Gastroesophageal sphincter (tissue), 4 donors: ENCODE data around the gene IRF6. TPM values are rescaled to one million over a fixed set of nuclear protein-coding genes. Genes with fewer than 3 reads are reported as not detected.

ENCODE experiments used
- ATAC-seq: fragments of 150-250 bp; one replicate; pipeline ENCODE4 v1.9.1; 2016; ENCODE audit warnings: mild to moderate bottlenecking, moderate library complexity
- H3K27ac ChIP-seq, 4 donors: fragments of 200-600 bp; sonication (generic) in 3 of 4; 1 replicate in 3 of 4; 2 replicates in 1 of 4; pipeline ENCODE4 v1.5.1; 2016 to 2019
- H3K27me3 ChIP-seq: fragments of 200-600 bp; sonication (generic); one replicate; pipeline ENCODE4 v1.5.1; 2019
- H3K36me3 ChIP-seq, 2 donors: fragments of 200-600 bp; sonication (generic); one replicate each; pipeline ENCODE4 v1.5.1; 2019; ENCODE audit warnings: control low read depth in 1 of 2
- H3K4me1 ChIP-seq, 3 donors: fragments of 200-600 bp; sonication (generic); 1 replicate in 2 of 3; 2 replicates in 1 of 3; pipeline ENCODE4 v1.5.1; 2016 to 2019; ENCODE audit warnings: control low read depth in 2 of 3
- H3K4me3 ChIP-seq, 2 donors: fragments of 200-600 bp; sonication (generic); one replicate each; pipeline ENCODE4 v1.5.1; 2019; ENCODE audit warnings: mild to moderate bottlenecking in 1 of 2, moderate library complexity in 1 of 2
- H3K9me3 ChIP-seq, 3 donors: fragments of 200-600 bp; sonication (generic); one replicate each; pipeline ENCODE4 v1.5.1; 2017 to 2019; ENCODE audit warnings: control low read depth in 2 of 3
- EP300 ChIP-seq: sonication (generic); formaldehyde crosslinking; IDR thresholded peaks from one replicate; pipeline ENCODE4 v1.6.1; 2017; ENCODE audit warnings: antibody characterized with exemption, mild to moderate bottlenecking
- POLR2A ChIP-seq, 2 donors: fragments of 450-650 bp; IDR thresholded peaks; one replicate each; pipeline ENCODE4 v1.6.1; 2017; ENCODE audit warnings: antibody characterized with exemption in 2 of 2, mild to moderate bottlenecking in 2 of 2, moderate library complexity in 1 of 2
- POLR2AphosphoS5 ChIP-seq: sonication (generic); formaldehyde crosslinking; IDR thresholded peaks from one replicate; pipeline ENCODE4 v1.6.1; 2017; ENCODE audit warnings: antibody characterized with exemption
- WGBS, 2 donors: methylation state at CpG; one replicate each; pipeline ENCODE4 v1.1.5; 2018; ENCODE audit warnings: low coverage in 1 of 2; 5-methylcytosine and 5-hydroxymethylcytosine counted together
- total RNA-seq, 4 donors: library from RNA; depleted of rRNA; stranded (reverse); fragments of >200 nt; gene quantifications; one replicate each; pipeline ENCODE4 v1.1.0, GENCODE V29; 2016
- TF ChIP-seq, protein P1 (sequence below), 4 experiments: fragments of 200-600 bp in 2 of 4; fragments of 450-650 bp in 2 of 4; sonication (generic) in 1 of 4; IDR thresholded peaks; one replicate each; pipeline ENCODE4 v1.5.1; 2017 to 2019; ENCODE audit warnings: antibody characterized with exemption in 4 of 4, mild to moderate bottlenecking in 2 of 4, moderate library complexity in 2 of 4

Gene IRF6
- total RNA-seq, 4 donors from 2014 or later = 1.2 to 6.8 (median 2.8) TPM

DNA sequence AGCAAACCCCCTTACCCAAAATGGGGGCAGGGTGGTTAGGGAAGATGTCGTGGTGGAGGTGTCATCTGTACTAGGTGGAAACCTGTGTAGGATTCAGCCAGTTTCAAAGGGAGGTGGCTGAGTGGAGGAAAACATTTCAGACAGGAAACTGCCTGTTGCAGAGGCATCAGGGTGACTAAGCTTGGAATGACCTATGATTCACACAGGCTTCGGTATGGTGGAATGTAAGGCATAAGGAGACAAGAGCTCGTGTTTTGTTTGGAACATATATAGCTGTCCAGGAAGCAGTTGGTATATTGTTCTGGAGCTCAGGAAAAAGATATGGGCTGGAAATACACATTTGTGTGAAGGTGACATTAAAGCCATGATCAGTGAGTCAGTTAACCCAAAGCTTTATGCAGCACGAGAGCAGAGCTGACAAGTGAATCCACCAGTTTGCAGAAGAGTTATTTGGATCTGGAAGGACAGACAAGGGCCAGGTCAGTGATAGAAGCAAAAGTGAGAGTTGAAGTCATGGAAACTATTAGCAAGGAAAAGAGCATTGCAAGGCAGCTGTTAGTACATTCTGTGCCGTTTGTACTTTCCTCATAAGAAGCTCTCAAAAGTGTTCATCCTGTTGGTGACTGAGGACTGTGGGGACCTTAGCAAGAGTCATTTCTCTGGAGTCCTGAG is 34.1 kb upstream of the IRF6 start:
- ATAC-seq = peak; percentile 63
- TF ChIP-seq POLR2AphosphoS5 (peak; percentile 33), EP300 (no peak)
- 23 to 45% methylated on average over 4 to 5 of the region's 5 CpGs for WGBS, 2 donors
- Histone ChIP-seq H3K9me3 (no peaks in the 10 kb centered on the region), H3K27ac (peak overlapping the region; percentile 5 to 72 (median 28)), H3K36me3 (peaks cover 0 to 100% of the 10 kb centered on the region in 2 donors), H3K27me3 (no peaks in the 10 kb centered on the region), H3K4me3 (no peak overlapping the region), H3K4me1 (peaks cover 0 to 4% (median 0%) of the 10 kb centered on the region in 3 donors)

DNA sequence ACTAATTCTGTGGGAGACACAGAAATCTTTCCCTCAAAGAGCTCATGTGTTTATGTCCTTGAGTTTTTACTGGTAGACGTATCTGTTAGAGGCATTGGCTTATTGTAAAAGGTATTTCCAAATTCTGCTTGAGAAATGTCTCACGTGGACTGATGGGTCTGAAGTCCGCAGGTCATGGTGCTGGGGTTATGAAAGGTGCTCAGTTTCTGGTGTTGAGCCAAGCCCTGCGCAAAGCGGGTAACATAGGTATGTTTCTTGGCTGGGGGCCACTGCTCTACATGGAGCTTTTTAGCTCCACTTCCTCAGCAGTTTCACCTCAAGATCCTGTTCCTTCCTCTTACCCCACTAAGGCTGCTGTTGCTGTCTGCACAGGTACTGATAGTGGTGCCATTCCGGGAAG is 32.6 kb upstream of the IRF6 start:
- H3K36me3 ChIP-seq = peaks cover 0 to 100% of the 10 kb centered on the region in 2 donors
- TF ChIP-seq, protein P1, sequence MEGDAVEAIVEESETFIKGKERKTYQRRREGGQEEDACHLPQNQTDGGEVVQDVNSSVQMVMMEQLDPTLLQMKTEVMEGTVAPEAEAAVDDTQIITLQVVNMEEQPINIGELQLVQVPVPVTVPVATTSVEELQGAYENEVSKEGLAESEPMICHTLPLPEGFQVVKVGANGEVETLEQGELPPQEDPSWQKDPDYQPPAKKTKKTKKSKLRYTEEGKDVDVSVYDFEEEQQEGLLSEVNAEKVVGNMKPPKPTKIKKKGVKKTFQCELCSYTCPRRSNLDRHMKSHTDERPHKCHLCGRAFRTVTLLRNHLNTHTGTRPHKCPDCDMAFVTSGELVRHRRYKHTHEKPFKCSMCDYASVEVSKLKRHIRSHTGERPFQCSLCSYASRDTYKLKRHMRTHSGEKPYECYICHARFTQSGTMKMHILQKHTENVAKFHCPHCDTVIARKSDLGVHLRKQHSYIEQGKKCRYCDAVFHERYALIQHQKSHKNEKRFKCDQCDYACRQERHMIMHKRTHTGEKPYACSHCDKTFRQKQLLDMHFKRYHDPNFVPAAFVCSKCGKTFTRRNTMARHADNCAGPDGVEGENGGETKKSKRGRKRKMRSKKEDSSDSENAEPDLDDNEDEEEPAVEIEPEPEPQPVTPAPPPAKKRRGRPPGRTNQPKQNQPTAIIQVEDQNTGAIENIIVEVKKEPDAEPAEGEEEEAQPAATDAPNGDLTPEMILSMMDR (IDR thresholded peaks at IDR 0.05) = no peak
- TF ChIP-seq POLR2A (IDR thresholded peaks at IDR 0.05) = no peak
- TF ChIP-seq EP300 = no peak
- no peak overlapping the region for H3K4me3 ChIP-seq
- H3K27me3 ChIP-seq = no peaks in the 10 kb centered on the region
- 91% methylated on average over 5 of the region's 6 CpGs; no CpG with 5 or more reads in 1 of the 2 donors for WGBS, 2 donors
- H3K9me3 ChIP-seq = no peaks in the 10 kb centered on the region
- no peak overlapping the region for H3K27ac ChIP-seq
- H3K4me1 ChIP-seq = peaks cover 0 to 4% (median 0%) of the 10 kb centered on the region in 3 donors
- no peak for ATAC-seq

DNA sequence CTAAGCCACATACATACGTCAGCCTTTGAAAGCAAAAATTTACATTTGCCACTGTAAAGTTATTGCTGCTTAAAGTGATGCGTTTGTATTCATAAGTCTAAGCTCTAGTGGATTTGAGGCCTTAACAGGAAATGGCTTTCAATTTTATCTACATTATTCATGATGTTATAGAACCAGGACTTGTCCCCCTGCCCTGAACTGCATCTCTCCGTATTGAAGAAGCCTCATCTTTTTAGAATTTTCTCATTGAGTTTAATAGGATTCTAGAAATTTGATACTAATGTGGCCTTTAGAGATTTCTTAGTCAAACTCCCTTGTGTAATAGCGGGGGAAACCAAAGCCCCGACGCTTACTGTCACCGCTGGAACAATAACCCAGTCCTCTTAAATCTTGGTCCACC is 31.7 kb upstream of the IRF6 start:
- peaks cover 0 to 100% of the 10 kb centered on the region in 2 donors for H3K36me3 ChIP-seq
- ATAC-seq = no peak
- TF ChIP-seq, protein P1 (IDR thresholded peaks at IDR 0.05) = no peak
- TF ChIP-seq EP300 (no peak), POLR2A (IDR thresholded peaks at IDR 0.05) (no peak), POLR2AphosphoS5 (no peak)
- H3K9me3 ChIP-seq = no peaks in the 10 kb centered on the region
- no peaks in the 10 kb centered on the region for H3K27me3 ChIP-seq
- peaks cover 0 to 4% (median 0%) of the 10 kb centered on the region in 3 donors for H3K4me1 ChIP-seq
- no peak overlapping the region for H3K4me3 ChIP-seq
- WGBS, 2 donors = 81 to 86% methylated on average over 3 to 7 of the region's 7 CpGs
- no peak overlapping the region for H3K27ac ChIP-seq

DNA sequence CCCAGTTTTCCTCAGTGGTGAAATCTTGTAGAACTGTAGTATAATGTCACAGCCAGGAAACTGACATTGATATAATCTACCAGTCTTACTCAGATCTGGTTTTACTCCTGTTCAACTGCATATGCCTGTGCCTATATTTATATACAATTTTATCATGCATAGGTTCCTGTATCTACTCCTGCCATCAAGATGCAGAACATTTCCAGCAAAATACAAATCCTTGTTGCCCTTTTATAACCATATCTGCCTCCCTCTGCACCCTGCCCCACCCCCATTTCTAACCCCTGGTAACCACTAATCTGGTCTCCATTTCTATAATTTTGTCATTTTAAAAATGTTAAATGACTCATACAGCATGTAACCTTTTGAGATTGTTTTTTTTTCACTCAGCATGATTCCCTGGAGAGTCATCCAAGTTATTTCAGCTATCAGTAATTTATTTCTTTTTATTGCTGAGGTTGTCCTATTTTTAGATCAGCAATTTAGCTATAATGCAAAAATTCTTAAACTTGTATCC is 29.9 kb upstream of the IRF6 start:
- no peak overlapping the region for H3K4me3 ChIP-seq
- H3K36me3 ChIP-seq = peaks cover 0 to 100% of the 10 kb centered on the region in 2 donors
- no peak for TF ChIP-seq POLR2A (IDR thresholded peaks at IDR 0.05)
- TF ChIP-seq, protein P1 (IDR thresholded peaks at IDR 0.05) = no peak
- ATAC-seq = no peak
- peaks cover 0 to 4% (median 0%) of the 10 kb centered on the region in 3 donors for H3K4me1 ChIP-seq
- no peaks in the 10 kb centered on the region for H3K9me3 ChIP-seq
- H3K27me3 ChIP-seq = no peaks in the 10 kb centered on the region
- H3K27ac ChIP-seq = no peak overlapping the region

DNA sequence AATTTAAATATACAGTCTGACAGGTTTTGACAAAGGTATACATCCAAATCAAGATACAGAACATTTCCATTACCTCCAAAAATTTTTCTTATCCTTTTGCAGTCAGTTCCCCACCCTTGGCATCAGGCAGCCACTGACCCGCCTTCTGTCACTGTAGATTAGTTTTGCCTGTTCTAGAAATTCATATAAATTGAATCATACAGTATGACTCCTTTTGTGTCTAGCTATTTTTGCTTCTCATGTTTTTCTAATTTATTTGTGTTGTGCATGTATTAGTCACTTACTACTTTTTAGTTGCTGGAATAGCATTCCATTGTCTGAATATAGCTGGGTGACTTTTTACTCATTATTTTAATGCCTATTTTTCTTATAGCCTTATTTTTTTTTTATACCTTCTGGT is 25.7 kb upstream of the IRF6 start:
- TF ChIP-seq, protein P1 (IDR thresholded peaks at IDR 0.05) = no peak
- no peak for TF ChIP-seq POLR2A (IDR thresholded peaks at IDR 0.05)
- no peak for TF ChIP-seq POLR2AphosphoS5
- no peak for TF ChIP-seq EP300
- Histone ChIP-seq H3K27ac (no peak overlapping the region), H3K36me3 (peaks cover 0 to 60% of the 10 kb centered on the region in 2 donors), H3K4me3 (no peak overlapping the region), H3K9me3 (no peaks in the 10 kb centered on the region), H3K27me3 (no peaks in the 10 kb centered on the region), H3K4me1 (peaks cover 0 to 24% (median 9%) of the 10 kb centered on the region in 3 donors)
- WGBS, 2 donors = 80 to 91% methylated on average over 1 of the region's 1 CpG
- no peak for ATAC-seq
